CD14-positive monocyte (primary cell): ENCODE measurements around the gene WDR33. TPM values are rescaled to one million over a fixed set of nuclear protein-coding genes. Genes with fewer than 3 reads are reported as not detected.

Source experiments
- DNase-seq, 3 donors: peaks; one replicate each; pipeline ENCODE4 v3.0.0-alpha.2; 2011 to 2022
- H2AFZ ChIP-seq: 2 replicates; pipeline ENCODE4 v1.6.0; 2012; ENCODE audit warnings: mild to moderate bottlenecking, low read depth, low read length, inconsistent platforms; ENCODE audit not compliant: insufficient read depth, poor library complexity, severe bottlenecking
- H3K27ac ChIP-seq, 2 donors: 1 replicate in 1 of 2; 2 replicates in 1 of 2; pipeline ENCODE4 v1.5.1; 2012 to 2013; ENCODE audit warnings: low read length in 2 of 2, control low read depth in 1 of 2, inconsistent platforms in 1 of 2, low read depth in 1 of 2, mild to moderate bottlenecking in 1 of 2
- H3K27me3 ChIP-seq, 2 donors: one replicate each; pipeline versions ENCODE4 v1.6.0 to v1.6.1; 2011 to 2013; ENCODE audit warnings: low read length in 2 of 2; ENCODE audit not compliant: control insufficient read depth in 2 of 2, insufficient read depth in 2 of 2
- H3K36me3 ChIP-seq, 2 donors: replicated peaks in 1 of 2; 1 replicate in 1 of 2; 2 replicates in 1 of 2; pipeline versions ENCODE4 v1.5.1 to v1.6.1; 2012 to 2013; ENCODE audit warnings: low read length in 2 of 2, control low read depth in 1 of 2, inconsistent platforms in 1 of 2, mild to moderate bottlenecking in 1 of 2; ENCODE audit not compliant: insufficient read depth in 2 of 2, control insufficient read depth in 1 of 2
- H3K4me1 ChIP-seq, 2 donors: 1 replicate in 1 of 2; 2 replicates in 1 of 2; pipeline versions ENCODE4 v1.5.1 to v1.6.1; 2012 to 2013; ENCODE audit warnings: low read length in 2 of 2, control low read depth in 1 of 2, inconsistent platforms in 1 of 2, mild to moderate bottlenecking in 1 of 2, moderate library complexity in 1 of 2; ENCODE audit not compliant: insufficient read depth in 2 of 2, control insufficient read depth in 1 of 2
- H3K4me2 ChIP-seq: replicated peaks from 2 replicates; pipeline ENCODE3; 2012; ENCODE audit warnings: low read length, moderate library complexity, mild to moderate bottlenecking; ENCODE audit not compliant: poor library complexity, severe bottlenecking; ENCODE audit errors: extremely low read depth
- H3K4me3 ChIP-seq, 3 experiments: fragments of 200-600 bp in 1 of 3; sonication (generic) in 1 of 3; replicated peaks in 1 of 3; 1 replicate in 2 of 3; 2 replicates in 1 of 3; pipeline ENCODE4 v1.5.1; 2011 to 2013; ENCODE audit warnings: low read length in 3 of 3, mild to moderate bottlenecking in 3 of 3, control low read depth in 2 of 3, low read depth in 2 of 3, inconsistent platforms in 1 of 3, moderate library complexity in 1 of 3
- H3K79me2 ChIP-seq: 2 replicates; pipeline ENCODE4 v1.6.0; 2012; ENCODE audit warnings: mild to moderate bottlenecking, control low read depth, inconsistent platforms, low read length, moderate library complexity; ENCODE audit not compliant: insufficient read depth
- H3K9ac ChIP-seq: 2 replicates; pipeline ENCODE4 v1.6.0; 2017; ENCODE audit warnings: low read length, mild to moderate bottlenecking; ENCODE audit not compliant: insufficient read depth, poor library complexity, severe bottlenecking
- H3K9me3 ChIP-seq, 2 donors: replicated peaks in 1 of 2; 1 replicate in 1 of 2; 2 replicates in 1 of 2; pipeline versions ENCODE4 v1.5.1 to v1.6.1; 2012 to 2013; ENCODE audit warnings: low read length in 2 of 2, control low read depth in 1 of 2; ENCODE audit not compliant: control insufficient read depth in 1 of 2, insufficient read depth in 1 of 2
- H4K20me1 ChIP-seq: 2 replicates; pipeline ENCODE4 v1.6.0; 2012; ENCODE audit warnings: mild to moderate bottlenecking, low read length, control low read depth, moderate library complexity; ENCODE audit not compliant: insufficient read depth
- H3K27ac Mint-ChIP-seq, 7 donors: one replicate each; pipeline ENCODE4 v1.8.0; 2020; ENCODE audit warnings: mild to moderate bottlenecking in 7 of 7, mixed read lengths in 7 of 7, moderate library complexity in 6 of 7, inconsistent platforms in 2 of 7
- H3K27me3 Mint-ChIP-seq, 3 donors: one replicate each; pipeline ENCODE4 v1.8.0; 2021 to 2022; ENCODE audit warnings: low read depth in 3 of 3, mild to moderate bottlenecking in 3 of 3, mixed read lengths in 3 of 3, moderate library complexity in 3 of 3, inconsistent platforms in 1 of 3
- H3K36me3 Mint-ChIP-seq, 2 donors: one replicate each; pipeline ENCODE4 v1.8.0; 2020; ENCODE audit warnings: mixed read lengths in 2 of 2, inconsistent platforms in 1 of 2, mild to moderate bottlenecking in 1 of 2
- H3K4me1 Mint-ChIP-seq: one replicate; pipeline ENCODE4 v1.8.0; 2020; ENCODE audit warnings: mild to moderate bottlenecking, mixed read lengths
- H3K4me3 Mint-ChIP-seq, 2 donors: one replicate each; pipeline ENCODE4 v1.8.0; 2020; ENCODE audit warnings: mild to moderate bottlenecking in 2 of 2, mixed read lengths in 2 of 2, moderate library complexity in 1 of 2
- H3K9me3 Mint-ChIP-seq, 7 donors: one replicate each; pipeline ENCODE4 v1.8.0; 2020 to 2022; ENCODE audit warnings: mixed read lengths in 7 of 7, mild to moderate bottlenecking in 6 of 7, moderate library complexity in 6 of 7, inconsistent platforms in 2 of 7
- CTCF ChIP-seq: fragments of 200-600 bp; IDR thresholded peaks from one replicate; pipeline ENCODE4 v1.8.0; 2022; ENCODE audit warnings: antibody characterized with exemption, mild to moderate bottlenecking
- WGBS: methylation state at CpG from one replicate; pipeline ENCODE4 v1.1.5; 2013; ENCODE audit warnings: missing lambda C conversion rate; ENCODE audit not compliant: insufficient coverage; 5-methylcytosine and 5-hydroxymethylcytosine counted together
- intact Hi-C, 2 donors: fragments of 100-400 bp; cut with micrococcal nuclease; formaldehyde crosslinking; loops; one replicate each; pipeline versions ENCODE4 v1.15.0 to v1.15.1; 2023
- polyA plus RNA-seq, 3 donors: library from polyadenylated mRNA; depleted of rRNA in 1 of 3; unstranded in 2 of 3; stranded (reverse) in 1 of 3; fragments of 300-500 nt in 2 of 3; fragments of >200 nt in 1 of 3; fragmentation: Illumina TruSeq in 2 of 3; gene quantifications; 1 replicate in 2 of 3; 2 replicates in 1 of 3; pipeline ENCODE4 v1.2.3, GENCODE V29; 2012 to 2021

WDR33 gene
- polyA plus RNA-seq, 3 donors: 12.5 to 19.6 (median 12.6) TPM

- H3K4me1 Mint-ChIP-seq: peaks cover 40% of the 10 kb centered on the region
Measured at GRCh38 chr2:127704641-127705390, 106.2 kb downstream of the WDR33 start.

GRCh38 chr2:127703282-127703681 is 107.7 kb downstream of the WDR33 start:
- intact Hi-C loops: loop anchor here (10.0 kb wide), 1 partner anchor 178 kb away; the partner anchor contains the start of gene IWS1 (in 2 of the 2)
- Mint-ChIP-seq H3K27ac (peak overlapping the region in 1 of 7 donors; percentile 75), H3K36me3 (peaks cover 29 to 36% of the 10 kb centered on the region in 2 donors), H3K27me3 (peaks cover 0 to 2% (median 1%) of the 10 kb centered on the region in 3 donors), H3K4me3 (no peak overlapping the region), H3K4me1 (peaks cover 40% of the 10 kb centered on the region), H3K9me3 (no peaks in the 10 kb centered on the region)
- peaks cover 28% of the 10 kb centered on the region for H4K20me1 ChIP-seq
- H3K79me2 ChIP-seq: peaks cover 34% of the 10 kb centered on the region
- H3K4me1 ChIP-seq: peaks cover 42% of the 10 kb centered on the region in 2 donors
- TF ChIP-seq CTCF: no peak
- H3K27ac ChIP-seq: no peak overlapping the region
- no peaks in the 10 kb centered on the region for H3K9me3 ChIP-seq
- no peak overlapping the region for H2AFZ ChIP-seq
- H3K4me2 ChIP-seq: peak overlapping the region; percentile 76
- 96% methylated on average over 4 of the region's 5 CpGs for WGBS
- peaks cover 12 to 26% of the 10 kb centered on the region in 2 donors for H3K36me3 ChIP-seq
- no peak for DNase-seq
- H3K27me3 ChIP-seq: no peaks in the 10 kb centered on the region
- no peak overlapping the region for H3K4me3 ChIP-seq
- H3K9ac ChIP-seq: no peak overlapping the region

More at GRCh38 chr2:127704641-127705390, 106.2 kb downstream of the WDR33 start:
- Histone ChIP-seq H4K20me1 (peaks cover 28% of the 10 kb centered on the region), H2AFZ (no peak overlapping the region), H3K36me3 (peaks cover 27 to 42% of the 10 kb centered on the region in 2 donors), H3K27ac (peak overlapping the region; percentile 34 to 62), H3K4me2 (peak overlapping the region; percentile 12), H3K9me3 (no peaks in the 10 kb centered on the region), H3K4me1 (peaks cover 42% of the 10 kb centered on the region in 2 donors), H3K79me2 (peaks cover 34% of the 10 kb centered on the region), H3K9ac (no peak overlapping the region), H3K27me3 (no peaks in the 10 kb centered on the region), H3K4me3 (no peak overlapping the region)
- peak in 2 of 3 donors; percentile 21 to 49 for DNase-seq
- WGBS: 86% methylated on average over 1 of the region's 5 CpGs
- intact Hi-C loops: loop anchor here (10.0 kb wide), 1 partner anchor 180 kb away; the partner anchor contains the start of gene IWS1 (in 2 of the 2)
- H3K27ac Mint-ChIP-seq: peak overlapping the region; percentile 43 to 82 (median 72)
- H3K9me3 Mint-ChIP-seq: no peaks in the 10 kb centered on the region
- peak overlapping the region in 1 of 2 donors; percentile 35 for H3K4me3 Mint-ChIP-seq
- no peaks in the 10 kb centered on the region for H3K27me3 Mint-ChIP-seq
- no peak for TF ChIP-seq CTCF
- H3K36me3 Mint-ChIP-seq: peaks cover 34 to 42% of the 10 kb centered on the region in 2 donors
